Gastrocnemius medialis (tissue), 4 donors: ENCODE results near the gene CIZ1. TPM values are rescaled to one million over a fixed set of nuclear protein-coding genes. Genes with fewer than 3 reads are reported as not detected.
A peak's percentile ranks its signal among the peaks of the same experiment; 100 is the strongest.

ENCODE experiments used
- ATAC-seq, 2 donors: fragments of 150-250 bp; one replicate each; pipeline ENCODE4 v1.9.1; 2016
- DNase-seq, 2 donors: peaks; one replicate each; pipeline ENCODE4 v3.0.0-alpha.2; 2019
- H3K27ac ChIP-seq, 4 donors: fragments of 200-600 bp; sonication (generic); 1 replicate in 1 of 4; 2 replicates in 3 of 4; pipeline ENCODE4 v1.5.1; 2016 to 2018; ENCODE audit warnings: mild to moderate bottlenecking in 2 of 4, moderate library complexity in 1 of 4
- H3K27me3 ChIP-seq, 3 donors: fragments of 200-600 bp; sonication (generic) in 2 of 3; 1 replicate in 1 of 3; 2 replicates in 2 of 3; pipeline versions ENCODE4 v1.5.1 to v1.6.0; 2016 to 2019; ENCODE audit warnings: mild to moderate bottlenecking in 1 of 3, moderate library complexity in 1 of 3
- H3K36me3 ChIP-seq, 2 donors: fragments of 200-600 bp; sonication (generic) in 1 of 2; one replicate each; pipeline ENCODE4 v1.5.1; 2017 to 2018
- H3K4me1 ChIP-seq, 2 donors: fragments of 200-600 bp; sonication (generic) in 1 of 2; one replicate each; pipeline ENCODE4 v1.5.1; 2016 to 2017; ENCODE audit warnings: mild to moderate bottlenecking in 2 of 2
- H3K4me3 ChIP-seq, 4 donors: fragments of 200-600 bp; sonication (generic) in 3 of 4; 1 replicate in 1 of 4; 2 replicates in 3 of 4; pipeline ENCODE4 v1.5.1; 2016 to 2019; ENCODE audit warnings: mild to moderate bottlenecking in 2 of 4
- H3K9me3 ChIP-seq, 3 donors: fragments of 200-600 bp; sonication (generic) in 2 of 3; 1 replicate in 1 of 3; 2 replicates in 2 of 3; pipeline ENCODE4 v1.5.1; 2016 to 2019
- CTCF ChIP-seq, 5 experiments: fragments of 450-650 bp in 3 of 5; fragments of 200-600 bp in 2 of 5; sonication (generic) in 2 of 5; IDR thresholded peaks in 4 of 5; conservative IDR thresholded peaks in 1 of 5; 1 replicate in 4 of 5; 2 replicates in 1 of 5; pipeline ENCODE4 v1.5.1; 2016 to 2019; ENCODE audit warnings: antibody characterized with exemption in 5 of 5, mild to moderate bottlenecking in 3 of 5, moderate library complexity in 3 of 5
- POLR2A ChIP-seq, 2 donors: fragments of 450-650 bp; IDR thresholded peaks; one replicate each; pipeline ENCODE4 v1.6.1; 2017; ENCODE audit warnings: antibody characterized with exemption in 2 of 2, mild to moderate bottlenecking in 2 of 2, moderate library complexity in 2 of 2
- in situ Hi-C, 4 donors: fragments of 200-750 bp; cut with MboI; loops; one replicate each; pipeline versions ENCODE4 v1.15.0 to v1.8.0; 2017; ENCODE audit warnings: low sequenced_read_pairs in 4 of 4
- intact Hi-C: fragments of 100-400 bp; cut with DNase I; formaldehyde crosslinking; loops from one replicate; pipeline ENCODE4 v1.15.1; 2023; ENCODE audit warnings: low total_unique reads
- total RNA-seq, 4 donors: library from RNA; depleted of rRNA; stranded (reverse); fragments of >200 nt; gene quantifications; one replicate each; pipeline versions ENCODE4 v1.1.0 to v1.2.3, GENCODE V29; 2016

Gene CIZ1
- total RNA-seq, 4 donors from 2014 or later = 47.8 to 61.3 (median 53.0) TPM

DNA sequence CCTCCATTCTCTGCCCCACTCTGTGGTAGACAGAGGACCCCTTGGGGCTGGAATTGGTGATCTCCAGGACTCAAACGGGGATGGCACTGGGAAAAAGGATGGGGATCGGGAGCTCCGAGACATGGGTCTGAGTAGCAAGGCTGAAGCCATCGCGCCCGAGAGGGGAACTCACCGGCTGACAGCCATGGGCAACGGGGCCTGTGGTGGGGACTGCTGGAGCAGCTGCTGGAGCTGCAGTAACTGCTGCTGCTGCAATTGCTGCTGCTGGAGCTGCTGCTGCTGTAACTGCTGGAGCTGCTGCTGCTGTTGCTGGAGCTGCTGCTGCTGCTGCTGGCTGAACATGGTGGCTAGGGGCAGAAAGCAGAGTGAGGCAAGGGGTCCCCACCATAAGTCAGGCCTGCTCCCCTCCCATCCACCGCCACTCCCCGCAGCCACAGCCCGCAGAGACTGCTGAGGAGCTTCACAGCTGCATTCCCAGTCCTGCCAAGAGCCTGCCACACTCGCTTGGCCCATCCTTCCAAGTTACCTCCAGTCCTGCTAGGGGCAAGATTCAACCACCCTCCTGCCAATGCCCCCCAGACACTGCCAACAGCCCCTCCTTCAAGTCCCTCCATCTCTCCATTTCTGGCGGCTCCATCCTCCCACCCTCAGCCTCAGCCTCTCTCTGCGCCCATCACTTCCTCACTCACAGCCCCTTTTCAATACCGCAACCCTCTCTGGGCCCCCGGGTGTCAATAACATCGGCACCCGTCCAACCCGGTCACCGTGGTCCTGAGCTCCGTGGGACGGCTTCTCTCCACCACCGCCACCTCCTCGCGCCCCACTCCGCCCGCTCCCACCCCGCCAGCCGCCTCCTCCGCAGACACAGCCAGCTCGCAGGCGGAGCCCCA is 611 bp downstream of the CIZ1 start:
- H3K36me3 ChIP-seq = peaks cover 0 to 41% of the 10 kb centered on the region in 2 donors
- H3K27ac ChIP-seq = peak overlapping the region; percentile 73 to 93 (median 90)
- H3K27me3 ChIP-seq = no peaks in the 10 kb centered on the region
- no peaks in the 10 kb centered on the region for H3K9me3 ChIP-seq
- in situ Hi-C loops (loop anchor here in 1 of 4 donors (25.0 kb wide), 1 partner anchor 147 kb away; the partner anchor contains the start of gene SLC27A4), intact Hi-C loops (no loop called here)
- DNase-seq (no peak), ATAC-seq (peak; percentile 16)
- peaks cover 10 to 15% of the 10 kb centered on the region in 2 donors for H3K4me1 ChIP-seq
- TF ChIP-seq CTCF (IDR thresholded peaks at IDR 0.05 in 4 of 5, conservative IDR thresholded peaks at IDR 0.05 in 1 of 5) (no peak), POLR2A (IDR thresholded peaks at IDR 0.05) (no peak)
- peak overlapping the region; percentile 72 to 92 (median 80) for H3K4me3 ChIP-seq

DNA sequence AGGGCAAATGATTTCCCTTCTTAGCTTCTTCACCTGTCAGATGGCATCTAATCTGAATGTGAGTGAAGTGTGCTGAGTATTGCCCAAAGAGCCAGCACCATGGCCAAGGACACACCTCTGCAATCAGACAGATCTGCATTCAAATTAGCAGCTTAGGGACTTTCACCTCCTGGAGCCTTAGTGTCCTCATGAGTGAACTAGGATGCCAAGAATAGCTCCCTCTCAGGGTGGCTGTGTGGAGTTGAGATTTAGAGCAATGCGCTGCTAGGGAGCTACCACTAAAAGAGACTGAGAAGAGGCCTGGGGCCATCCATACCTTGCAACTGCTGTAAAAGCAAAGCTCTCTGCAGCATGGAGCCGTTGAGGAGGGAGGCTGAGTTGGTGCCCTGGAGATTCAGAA is 1.4 kb downstream of the CIZ1 start:
- no peaks in the 10 kb centered on the region for H3K27me3 ChIP-seq

GRCh38 chr9:128188209-128188608 is 3.2 kb downstream of the CIZ1 start:
- DNase-seq (no peak), ATAC-seq (no peak)
- H3K4me1 ChIP-seq = peaks cover 10 to 11% of the 10 kb centered on the region in 2 donors
- H3K27ac ChIP-seq = no peak overlapping the region
- TF ChIP-seq POLR2A (IDR thresholded peaks at IDR 0.05) = no peak
- no peak for TF ChIP-seq CTCF (IDR thresholded peaks at IDR 0.05 in 4 of 5, conservative IDR thresholded peaks at IDR 0.05 in 1 of 5)
- intact Hi-C loops = no loop called here
- H3K4me3 ChIP-seq = no peak overlapping the region
- peaks cover 0 to 62% of the 10 kb centered on the region in 2 donors for H3K36me3 ChIP-seq
- in situ Hi-C loops = loop anchor here in 1 of 4 donors (25.0 kb wide), 1 partner anchor 149 kb away; the partner anchor contains the start of gene SLC27A4
- no peaks in the 10 kb centered on the region for H3K9me3 ChIP-seq
- no peaks in the 10 kb centered on the region for H3K27me3 ChIP-seq

More for the DNA sequence above, 1.4 kb downstream of the CIZ1 start:
- TF ChIP-seq CTCF (IDR thresholded peaks at IDR 0.05 in 4 of 5, conservative IDR thresholded peaks at IDR 0.05 in 1 of 5) (no peak), POLR2A (IDR thresholded peaks at IDR 0.05) (no peak)
- intact Hi-C loops (no loop called here), in situ Hi-C loops (loop anchor here in 1 of 4 donors (25.0 kb wide), 1 partner anchor 147 kb away; the partner anchor contains the start of gene SLC27A4)
- H3K4me1 ChIP-seq = peaks cover 10 to 15% of the 10 kb centered on the region in 2 donors
- H3K36me3 ChIP-seq = peaks cover 0 to 49% of the 10 kb centered on the region in 2 donors
- no peaks in the 10 kb centered on the region for H3K9me3 ChIP-seq
- no peak overlapping the region for H3K27ac ChIP-seq
- DNase-seq (no peak), ATAC-seq (no peak)
- H3K4me3 ChIP-seq = no peak overlapping the region

- TF ChIP-seq CTCF (IDR thresholded peaks at IDR 0.05 in 4 of 5, conservative IDR thresholded peaks at IDR 0.05 in 1 of 5) = no peak
- TF ChIP-seq POLR2A (IDR thresholded peaks at IDR 0.05) = no peak
- intact Hi-C loops = no loop called here
- H3K4me3 ChIP-seq = no peak overlapping the region
- H3K4me1 ChIP-seq = peaks cover 8 to 11% of the 10 kb centered on the region in 2 donors
- in situ Hi-C loops = loop anchor here in 1 of 4 donors (25.0 kb wide), 1 partner anchor 150 kb away; the partner anchor contains the start of gene SLC27A4
- peaks cover 0 to 68% of the 10 kb centered on the region in 2 donors for H3K36me3 ChIP-seq
- H3K27ac ChIP-seq = no peak overlapping the region
- no peaks in the 10 kb centered on the region for H3K27me3 ChIP-seq
- ATAC-seq (no peak), DNase-seq (no peak)
- H3K9me3 ChIP-seq = no peaks in the 10 kb centered on the region
These were observed 4.0 kb downstream of the CIZ1 start for GRCh38 chr9:128187361-128187760.
